Body of pancreas (tissue), 4 donors: ENCODE results near the gene EPB41L3. TPM values are rescaled to one million over a fixed set of nuclear protein-coding genes. Genes with fewer than 3 reads are reported as not detected.

ENCODE experiments used
- ATAC-seq: fragments of 150-250 bp; one replicate; pipeline ENCODE4 v1.9.1; 2016
- DNase-seq, 4 donors: peaks; one replicate each; pipeline ENCODE4 v3.0.0-alpha.2; 2019
- H3K27ac ChIP-seq, 4 donors: fragments of 200-600 bp; sonication (generic); 1 replicate in 3 of 4; 2 replicates in 1 of 4; pipeline versions ENCODE4 v1.5.1 to v1.6.1; 2016 to 2019; ENCODE audit warnings: mild to moderate bottlenecking in 1 of 4, mixed read lengths in 1 of 4, moderate library complexity in 1 of 4
- H3K27me3 ChIP-seq, 2 donors: fragments of 200-600 bp; sonication (generic); one replicate each; pipeline ENCODE4 v1.6.0; 2016; ENCODE audit warnings: mild to moderate bottlenecking in 1 of 2
- H3K36me3 ChIP-seq, 2 donors: fragments of 200-600 bp; sonication (generic); replicated peaks in 1 of 2; 2 replicates each; pipeline ENCODE4 v1.5.1; 2016; ENCODE audit warnings: low read depth in 2 of 2; ENCODE audit not compliant: insufficient read depth in 1 of 2
- H3K4me1 ChIP-seq: fragments of 200-600 bp; sonication (generic); one replicate; pipeline ENCODE4 v1.6.0; 2016
- H3K4me3 ChIP-seq, 2 donors: fragments of 200-600 bp; sonication (generic); 1 replicate in 1 of 2; 2 replicates in 1 of 2; pipeline ENCODE4 v1.5.1; 2016 to 2019
- H3K9me3 ChIP-seq, 3 donors: fragments of 200-600 bp; sonication (generic); 1 replicate in 2 of 3; 2 replicates in 1 of 3; pipeline ENCODE4 v1.5.1; 2016
- CTCF ChIP-seq, 7 experiments: fragments of 450-650 bp in 4 of 7; fragments of 200-600 bp in 3 of 7; sonication (generic) in 3 of 7; IDR thresholded peaks; one replicate each; pipeline ENCODE4 v1.5.1; 2016 to 2019; ENCODE audit warnings: antibody characterized with exemption in 7 of 7
- POLR2A ChIP-seq, 3 donors: fragments of 450-650 bp; IDR thresholded peaks; one replicate each; pipeline ENCODE4 v1.6.1; 2016; ENCODE audit warnings: antibody characterized with exemption in 3 of 3, mild to moderate bottlenecking in 2 of 3
- WGBS, 2 donors: methylation state at CpG; one replicate each; pipeline ENCODE4 v1.1.5; 2017; 5-methylcytosine and 5-hydroxymethylcytosine counted together
- intact Hi-C: fragments of 100-400 bp; cut with DNase I; formaldehyde crosslinking; loops from one replicate; pipeline ENCODE4 v1.15.1; 2023
- total RNA-seq, 2 donors: library from RNA; depleted of rRNA; stranded (reverse); fragments of >200 nt; gene quantifications; one replicate each; pipeline ENCODE4 v1.1.0, GENCODE V29; 2016

The EPB41L3 gene
- total RNA-seq, 2 donors from 2014 or later, result 22.1 to 25.1 TPM

GRCh38 chr18:5414546-5414945 lies 129.3 kb downstream of the EPB41L3 start:
- 69 to 78% methylated on average over 6 of the region's 6 CpGs for WGBS, 2 donors
- intact Hi-C loops, result no loop called here
- Histone ChIP-seq H3K4me1 (peaks cover 3% of the 10 kb centered on the region), H3K4me3 (no peak overlapping the region), H3K9me3 (no peaks in the 10 kb centered on the region), H3K27me3 (no peaks in the 10 kb centered on the region), H3K36me3 (no peaks in the 10 kb centered on the region), H3K27ac (no peak overlapping the region)
- TF ChIP-seq CTCF (IDR thresholded peaks at IDR 0.05) (no peak), POLR2A (IDR thresholded peaks at IDR 0.05) (no peak)
- ATAC-seq (no peak), DNase-seq (peak in 1 of 4 donors; percentile 42)

- Histone ChIP-seq H3K4me3 (no peak overlapping the region), H3K9me3 (no peaks in the 10 kb centered on the region), H3K36me3 (no peaks in the 10 kb centered on the region), H3K27me3 (no peaks in the 10 kb centered on the region), H3K4me1 (peaks cover 3% of the 10 kb centered on the region), H3K27ac (no peak overlapping the region)
- 61 to 64% methylated on average over 2 of the region's 2 CpGs for WGBS, 2 donors
- no peak for TF ChIP-seq CTCF (IDR thresholded peaks at IDR 0.05)
- no peak for TF ChIP-seq POLR2A (IDR thresholded peaks at IDR 0.05)
- no peak for DNase-seq
- no peak for ATAC-seq
- intact Hi-C loops, result no loop called here
These were observed 130.3 kb downstream of the EPB41L3 start for GRCh38 chr18:5413447-5413846.

GRCh38 chr18:5410582-5410981 lies 133.2 kb downstream of the EPB41L3 start:
- no peaks in the 10 kb centered on the region for H3K4me1 ChIP-seq

GRCh38 chr18:5398269-5398668 lies 145.5 kb downstream of the EPB41L3 start:
- no peaks in the 10 kb centered on the region for H3K9me3 ChIP-seq
- no peak for DNase-seq
- WGBS, 2 donors, result 90 to 93% methylated on average over 8 of the region's 8 CpGs
- no peak overlapping the region for H3K27ac ChIP-seq
- TF ChIP-seq CTCF (IDR thresholded peaks at IDR 0.05) (no peak), POLR2A (IDR thresholded peaks at IDR 0.05) (no peak)
- H3K4me1 ChIP-seq, result no peaks in the 10 kb centered on the region
- no peaks in the 10 kb centered on the region for H3K36me3 ChIP-seq
- H3K4me3 ChIP-seq, result no peak overlapping the region
- H3K27me3 ChIP-seq, result no peaks in the 10 kb centered on the region
- intact Hi-C loops, result no loop called here
- no peak for ATAC-seq

More at GRCh38 chr18:5410582-5410981, 133.2 kb downstream of the EPB41L3 start:
- no peak for TF ChIP-seq CTCF (IDR thresholded peaks at IDR 0.05)
- no peak for TF ChIP-seq POLR2A (IDR thresholded peaks at IDR 0.05)
- Histone ChIP-seq H3K4me3 (no peak overlapping the region), H3K36me3 (no peaks in the 10 kb centered on the region), H3K27me3 (no peaks in the 10 kb centered on the region), H3K27ac (no peak overlapping the region), H3K9me3 (no peaks in the 10 kb centered on the region)
- ATAC-seq (no peak), DNase-seq (no peak)
- WGBS, 2 donors, result 88 to 91% methylated on average over 7 of the region's 7 CpGs
- intact Hi-C loops, result no loop called here

- no peaks in the 10 kb centered on the region for H3K27me3 ChIP-seq
- H3K4me3 ChIP-seq, result no peak overlapping the region
- no peak for DNase-seq
- no peaks in the 10 kb centered on the region for H3K9me3 ChIP-seq
- WGBS, 2 donors, result 94 to 95% methylated on average over 18 of the region's 18 CpGs
- no peak for ATAC-seq
- intact Hi-C loops, result no loop called here
- no peak for TF ChIP-seq POLR2A (IDR thresholded peaks at IDR 0.05)
- TF ChIP-seq CTCF (IDR thresholded peaks at IDR 0.05), result no peak
- H3K27ac ChIP-seq, result no peak overlapping the region
- H3K36me3 ChIP-seq, result no peaks in the 10 kb centered on the region
- no peaks in the 10 kb centered on the region for H3K4me1 ChIP-seq
These were observed 146.7 kb downstream of the EPB41L3 start for GRCh38 chr18:5397102-5397501.
